Parathyroid adenoma (tissue), 2 donors: ENCODE results near the gene RNASEH2A.

Experiments used
- H2AFZ ChIP-seq: fragments of 300-600 bp; sonication (generic); one replicate; pipeline ENCODE4 v1.7.0; 2017; ENCODE audit warnings: antibody characterized with exemption, mild to moderate bottlenecking
- H3K27ac ChIP-seq: fragments of 300-600 bp; sonication (generic); one replicate; pipeline ENCODE4 v1.7.0; 2017
- H3K27me3 ChIP-seq: fragments of 300-600 bp; sonication (generic); one replicate; pipeline ENCODE4 v1.7.0; 2017; ENCODE audit warnings: low read length; ENCODE audit not compliant: control insufficient read depth, insufficient read depth
- H3K36me3 ChIP-seq: fragments of 300-600 bp; sonication (generic); one replicate; pipeline ENCODE4 v1.7.0; 2017; ENCODE audit warnings: low read length; ENCODE audit not compliant: control insufficient read depth, insufficient read depth
- H3K4me1 ChIP-seq: fragments of 300-600 bp; sonication (generic); one replicate; pipeline ENCODE4 v1.7.0; 2017; ENCODE audit warnings: control low read depth
- H3K4me2 ChIP-seq: fragments of 300-600 bp; sonication (generic); one replicate; pipeline ENCODE4 v1.7.0; 2017; ENCODE audit warnings: low read length
- H3K4me3 ChIP-seq: fragments of 300-600 bp; sonication (generic); one replicate; pipeline ENCODE4 v1.7.0; 2017; ENCODE audit warnings: low read depth, low read length
- H3K79me2 ChIP-seq: fragments of 300-600 bp; sonication (generic); one replicate; pipeline ENCODE4 v1.7.0; 2017; ENCODE audit warnings: control low read depth
- H3K9ac ChIP-seq: fragments of 300-600 bp; sonication (generic); one replicate; pipeline ENCODE4 v1.7.0; 2017; ENCODE audit warnings: mild to moderate bottlenecking
- H3K9me3 ChIP-seq: fragments of 300-600 bp; sonication (generic); one replicate; pipeline ENCODE4 v1.7.0; 2017; ENCODE audit warnings: low read length; ENCODE audit not compliant: control insufficient read depth
- TF ChIP-seq, protein P1 (sequence below): fragments of 300-600 bp; sonication (generic); IDR thresholded peaks from one replicate; pipeline ENCODE4 v1.7.0; 2017; ENCODE audit warnings: antibody characterized with exemption, mild to moderate bottlenecking
- donor health status: primary hyperparathyroidism.

RNASEH2A gene

GRCh38 chr19:12800466-12800770 lies 6.0 kb upstream of the RNASEH2A start:
- no peaks in the 10 kb centered on the region for H3K27me3 ChIP-seq
- TF ChIP-seq, protein P1, sequence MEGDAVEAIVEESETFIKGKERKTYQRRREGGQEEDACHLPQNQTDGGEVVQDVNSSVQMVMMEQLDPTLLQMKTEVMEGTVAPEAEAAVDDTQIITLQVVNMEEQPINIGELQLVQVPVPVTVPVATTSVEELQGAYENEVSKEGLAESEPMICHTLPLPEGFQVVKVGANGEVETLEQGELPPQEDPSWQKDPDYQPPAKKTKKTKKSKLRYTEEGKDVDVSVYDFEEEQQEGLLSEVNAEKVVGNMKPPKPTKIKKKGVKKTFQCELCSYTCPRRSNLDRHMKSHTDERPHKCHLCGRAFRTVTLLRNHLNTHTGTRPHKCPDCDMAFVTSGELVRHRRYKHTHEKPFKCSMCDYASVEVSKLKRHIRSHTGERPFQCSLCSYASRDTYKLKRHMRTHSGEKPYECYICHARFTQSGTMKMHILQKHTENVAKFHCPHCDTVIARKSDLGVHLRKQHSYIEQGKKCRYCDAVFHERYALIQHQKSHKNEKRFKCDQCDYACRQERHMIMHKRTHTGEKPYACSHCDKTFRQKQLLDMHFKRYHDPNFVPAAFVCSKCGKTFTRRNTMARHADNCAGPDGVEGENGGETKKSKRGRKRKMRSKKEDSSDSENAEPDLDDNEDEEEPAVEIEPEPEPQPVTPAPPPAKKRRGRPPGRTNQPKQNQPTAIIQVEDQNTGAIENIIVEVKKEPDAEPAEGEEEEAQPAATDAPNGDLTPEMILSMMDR: no peak
- H2AFZ ChIP-seq: no peak overlapping the region
- H3K9me3 ChIP-seq: no peaks in the 10 kb centered on the region
- peak overlapping the region; percentile 99 for H3K4me2 ChIP-seq
- peak overlapping the region; percentile 97 for H3K4me3 ChIP-seq
- peak overlapping the region; percentile 95 for H3K27ac ChIP-seq
- peaks cover 22% of the 10 kb centered on the region for H3K4me1 ChIP-seq
- H3K79me2 ChIP-seq: peaks cover 14% of the 10 kb centered on the region
- H3K9ac ChIP-seq: no peak overlapping the region
- no peaks in the 10 kb centered on the region for H3K36me3 ChIP-seq

DNA sequence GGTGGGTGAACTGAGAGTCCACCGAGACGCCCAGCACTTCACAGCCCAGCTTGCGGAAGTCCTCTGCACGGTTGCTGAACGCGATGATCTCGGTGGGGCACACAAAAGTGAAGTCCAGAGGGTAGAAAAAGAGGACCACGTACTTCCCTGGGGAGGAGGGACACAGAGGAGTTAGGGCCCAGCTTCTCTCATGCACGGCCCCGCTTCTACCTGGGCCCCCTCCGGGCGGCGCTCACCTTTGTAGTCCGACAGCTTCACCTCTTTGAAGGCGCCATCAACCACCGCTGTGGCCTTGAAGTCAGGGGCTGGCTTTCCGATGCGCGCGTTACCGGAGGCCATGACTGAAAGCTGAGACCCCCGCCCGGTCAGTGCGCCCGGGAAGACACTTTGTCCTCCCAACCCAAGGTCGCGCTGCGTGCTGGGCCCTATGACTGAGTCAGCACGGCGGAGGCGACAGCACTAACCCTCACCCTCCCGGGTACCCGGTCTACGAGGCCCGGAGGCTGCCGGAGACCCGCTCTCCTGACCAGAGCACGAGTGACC lies 5.4 kb upstream of the RNASEH2A start:
- Histone ChIP-seq H3K9ac (peak overlapping the region; percentile 100), H3K4me2 (peak overlapping the region; percentile 99), H3K9me3 (no peaks in the 10 kb centered on the region), H3K4me1 (peaks cover 19% of the 10 kb centered on the region), H3K79me2 (peaks cover 14% of the 10 kb centered on the region), H2AFZ (peak overlapping the region; percentile 96), H3K27ac (peak overlapping the region; percentile 95), H3K27me3 (no peaks in the 10 kb centered on the region), H3K36me3 (no peaks in the 10 kb centered on the region), H3K4me3 (peak overlapping the region; percentile 97)
- TF ChIP-seq, protein P1: no peak

DNA sequence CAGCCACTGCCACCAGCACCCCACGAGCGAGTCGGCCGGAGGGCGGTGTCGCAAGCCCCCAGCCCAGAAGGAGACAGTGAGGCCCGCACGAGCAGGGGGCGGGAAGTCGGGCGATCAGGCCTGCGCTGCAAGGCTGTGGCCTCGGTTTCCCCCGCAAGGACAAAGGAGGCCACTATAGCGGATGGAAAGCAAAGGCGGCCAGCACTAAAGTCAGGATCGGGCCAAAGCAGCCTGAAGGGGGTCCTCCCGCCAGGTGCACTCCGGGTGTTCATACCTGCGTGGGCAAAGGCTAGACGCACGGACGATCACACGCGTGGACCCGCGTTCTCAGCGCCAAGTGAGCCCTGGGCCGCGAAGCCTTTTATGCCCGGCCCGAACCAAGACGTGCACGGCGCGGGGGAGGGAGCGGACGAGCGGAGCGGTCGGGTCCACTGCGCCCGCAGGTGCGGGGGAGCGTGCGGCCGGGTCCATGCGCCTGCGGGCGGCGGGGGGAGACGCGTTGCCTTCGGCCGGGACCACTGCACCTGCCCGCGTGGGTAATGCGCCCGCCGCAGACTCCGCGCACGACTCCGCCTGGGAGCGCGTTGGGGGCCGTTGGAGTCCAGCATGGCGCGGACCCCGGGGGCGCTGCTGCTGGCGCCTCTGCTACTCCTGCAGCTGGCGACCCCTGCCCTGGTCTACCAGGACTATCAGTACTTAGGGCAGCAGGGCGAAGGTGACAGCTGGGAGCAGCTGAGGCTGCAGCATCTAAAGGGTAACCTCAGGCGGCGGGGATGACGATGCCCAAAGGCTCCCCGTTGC lies 4.7 kb upstream of the RNASEH2A start, which contains the start of the genes PRDX2 and THSD8:
Gene PRDX2, minus strand, starts transcription at position 335 of the 801 bp plus-strand sequence. CDS start 539 bp downstream, outside the sequence.
Gene THSD8, plus strand, starts transcription at position 604 of the 801 bp plus-strand sequence. Its CDS starts 3 bp downstream, at position 607.
- Histone ChIP-seq H3K9me3 (no peaks in the 10 kb centered on the region), H3K4me2 (peak within 1 kb of the TSS; percentile 99), H3K4me1 (peaks cover 13% of the 10 kb centered on the region), H3K27me3 (no peaks in the 10 kb centered on the region), H3K27ac (peak within 1 kb of the TSS; percentile 95), H3K9ac (peak within 1 kb of the TSS; percentile 100), H3K36me3 (no peaks in the 10 kb centered on the region), H3K4me3 (peak within 1 kb of the TSS; percentile 97), H2AFZ (peak within 1 kb of the TSS; percentile 96), H3K79me2 (peaks cover 14% of the 10 kb centered on the region)
- TF ChIP-seq, protein P1: no peak

- Histone ChIP-seq H3K9ac (no peak overlapping the region), H3K4me3 (peak overlapping the region; percentile 97), H3K79me2 (peaks cover 14% of the 10 kb centered on the region), H3K36me3 (no peaks in the 10 kb centered on the region), H3K4me2 (peak overlapping the region; percentile 99), H3K4me1 (peaks cover 17% of the 10 kb centered on the region), H3K27me3 (no peaks in the 10 kb centered on the region), H3K9me3 (no peaks in the 10 kb centered on the region), H2AFZ (peak overlapping the region; percentile 96), H3K27ac (peak overlapping the region; percentile 95)
- TF ChIP-seq, protein P1: no peak
Observed at GRCh38 chr19:12802267-12803106, 3.9 kb upstream of the RNASEH2A start.
